Stomach (tissue), 4 donors: ENCODE data around the gene TAS2R4.
"Not testable (repeated sequence)": the region's sequence is repeated elsewhere in the genome, so short reads cannot be mapped to it uniquely, and the experiment has no call there.

Source experiments
- CTCF ChIP-seq, 7 experiments: fragments of 450-650 bp in 4 of 7; fragments of 200-600 bp in 3 of 7; sonication (generic) in 3 of 7; IDR thresholded peaks; one replicate each; pipeline ENCODE4 v1.5.1; 2016 to 2019; ENCODE audit warnings: antibody characterized with exemption in 7 of 7, control low read depth in 2 of 7, mild to moderate bottlenecking in 1 of 7
- EP300 ChIP-seq: sonication (generic); formaldehyde crosslinking; IDR thresholded peaks from one replicate; pipeline ENCODE4 v1.6.1; 2017; ENCODE audit warnings: antibody characterized with exemption
- POLR2AphosphoS5 ChIP-seq, 3 donors: sonication (generic); formaldehyde crosslinking; IDR thresholded peaks; one replicate each; pipeline ENCODE4 v1.6.1; 2016; ENCODE audit warnings: antibody characterized with exemption in 3 of 3

GRCh38 chr7:141822432-141822831 is 46.0 kb downstream of the TAS2R4 start:
- TF ChIP-seq POLR2AphosphoS5 (IDR thresholded peaks at IDR 0.05); CTCF (IDR thresholded peaks at IDR 0.05); EP300: not testable (repeated sequence)
